ENCODE results near the gene GUCY2C.
A peak's percentile ranks its signal among the peaks of the same experiment; 100 is the strongest.

GUCY2C gene

DNA sequence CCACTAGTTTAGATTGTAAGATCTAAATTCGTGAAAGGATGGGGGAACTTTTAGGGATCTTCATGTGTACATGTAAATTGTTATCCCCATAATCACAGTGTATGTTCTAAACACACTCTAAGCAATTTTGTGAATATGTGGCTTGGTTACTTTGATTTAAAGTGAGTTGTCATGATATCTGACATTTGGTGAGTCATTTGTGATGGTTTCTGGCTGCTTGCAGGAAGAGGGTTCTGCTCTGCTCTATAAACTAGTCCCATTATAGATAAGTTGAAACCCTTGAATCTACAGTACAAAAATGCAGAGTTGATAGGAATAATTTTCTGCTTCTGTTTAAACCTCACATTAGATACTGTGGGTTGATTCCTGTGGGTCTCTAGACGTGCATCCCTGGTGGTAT, 14.8 kb downstream of the GUCY2C start:
- DNase-seq = no peak

DNA sequence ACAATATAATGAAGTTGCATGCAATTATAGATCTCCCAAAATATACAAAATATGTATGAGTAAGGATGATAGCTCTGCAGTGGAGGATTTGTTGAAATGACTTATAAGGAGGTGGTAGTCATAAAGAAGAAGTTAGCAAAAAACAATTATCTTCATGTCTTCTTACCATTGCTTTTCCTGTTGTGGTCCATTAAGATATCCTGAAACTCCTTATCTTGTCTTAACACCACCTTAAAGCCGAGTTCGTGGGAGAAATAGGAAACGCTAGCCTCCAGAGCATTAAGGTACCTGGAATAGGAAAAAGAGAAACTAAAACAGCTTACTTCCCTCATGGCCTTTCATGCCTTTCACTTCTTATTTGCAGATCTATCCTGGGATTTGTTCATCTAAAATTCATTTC, 15.2 kb downstream of the GUCY2C start:
- DNase-seq = no peak

GRCh38 chr12:14678547-14679150, 17.8 kb downstream of the GUCY2C start:
- no peak for DNase-seq

GRCh38 chr12:14668591-14668990, 27.8 kb downstream of the GUCY2C start:
- DNase-seq = no peak

GRCh38 chr12:14665354-14666348, 30.7 kb downstream of the GUCY2C start:
- no peak for DNase-seq

DNA sequence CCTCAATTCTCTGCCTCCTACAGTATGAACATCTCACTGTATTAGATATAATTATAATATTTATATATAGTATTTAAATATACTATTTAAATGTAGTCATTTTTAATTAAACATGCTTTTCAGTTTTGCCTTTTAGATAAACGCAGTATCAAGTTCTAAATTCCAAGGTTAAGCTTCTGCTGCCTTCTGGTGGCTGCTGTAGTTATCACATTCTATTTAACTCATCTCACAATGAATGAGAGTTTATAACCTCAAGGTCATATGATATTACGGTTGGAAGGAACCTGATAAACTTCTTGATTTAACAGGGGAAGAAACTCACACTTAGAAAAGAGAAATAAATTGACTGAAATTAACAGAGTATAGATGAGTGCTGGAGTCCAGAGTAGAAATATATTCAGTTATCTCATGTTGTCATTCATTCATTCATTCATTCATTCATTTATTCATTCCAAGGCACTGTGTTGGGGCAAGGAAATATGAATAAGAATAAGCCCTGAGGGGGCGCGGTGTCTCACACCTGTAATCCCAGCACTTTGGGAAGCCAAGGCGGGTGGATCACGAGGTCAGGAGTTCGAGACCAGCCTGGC, 31.9 kb downstream of the GUCY2C start:
- DNase-seq = no peak

DNA sequence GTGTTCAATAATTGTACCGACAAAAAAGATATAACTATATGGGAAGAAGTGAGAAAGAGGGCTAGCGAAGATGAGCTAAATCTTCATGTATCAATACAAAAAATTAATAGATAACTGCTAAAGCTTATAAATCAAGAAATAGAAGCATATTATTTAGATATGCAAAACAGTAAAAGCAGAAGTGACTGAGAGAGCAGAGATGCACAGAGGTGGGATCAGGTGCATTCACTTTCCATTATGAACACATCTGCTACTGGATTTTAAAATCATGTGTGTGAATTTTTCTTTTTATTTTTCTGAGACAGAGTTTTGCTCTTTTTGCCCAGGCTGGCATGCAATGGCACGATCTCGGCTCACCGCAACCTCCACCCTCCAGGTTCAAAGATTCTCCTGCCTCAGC, 33.4 kb downstream of the GUCY2C start:
- no peak for DNase-seq

DNA sequence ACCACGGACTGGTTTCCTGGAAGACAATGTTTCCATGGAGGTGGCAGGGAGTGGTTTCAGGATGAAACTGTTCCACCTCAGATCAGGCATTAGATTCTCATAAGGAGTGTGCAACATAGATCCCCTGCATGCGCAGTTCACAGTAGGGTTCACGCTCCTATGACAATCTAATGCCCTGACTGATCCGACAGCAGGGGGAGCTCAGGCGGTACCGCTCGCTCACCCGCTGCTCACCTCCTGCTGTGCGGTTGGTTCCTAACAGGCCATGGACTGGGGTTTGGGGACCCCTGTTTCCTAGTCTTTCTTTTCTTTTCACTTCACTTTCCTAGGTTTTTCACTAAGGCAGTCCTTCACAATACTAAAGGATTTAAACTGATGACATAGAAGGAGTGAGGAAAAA, 39.6 kb downstream of the GUCY2C start:
- no peak for DNase-seq

GRCh38 chr12:14655284-14655683, 41.1 kb downstream of the GUCY2C start:
- no peak for DNase-seq

DNA sequence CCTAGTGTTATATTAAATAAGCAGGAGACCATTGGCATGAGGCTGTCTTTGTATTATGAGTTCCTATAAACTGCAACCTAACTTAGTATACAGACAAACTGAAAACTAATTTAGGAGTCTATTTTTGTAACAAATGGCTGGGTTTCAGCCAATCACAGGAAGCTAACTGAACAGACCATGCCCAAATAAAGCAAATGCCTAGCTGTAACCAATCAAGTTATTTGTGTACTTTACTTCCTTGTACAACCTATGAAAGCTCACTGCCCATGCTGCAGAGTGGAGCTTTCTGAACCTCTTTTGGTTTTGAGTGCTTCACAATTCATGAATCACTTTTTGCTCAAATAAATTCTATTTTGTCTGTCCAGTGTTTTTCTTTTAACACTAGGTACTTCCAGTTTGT, 41.6 kb downstream of the GUCY2C start:
- DNase-seq = no peak

DNA sequence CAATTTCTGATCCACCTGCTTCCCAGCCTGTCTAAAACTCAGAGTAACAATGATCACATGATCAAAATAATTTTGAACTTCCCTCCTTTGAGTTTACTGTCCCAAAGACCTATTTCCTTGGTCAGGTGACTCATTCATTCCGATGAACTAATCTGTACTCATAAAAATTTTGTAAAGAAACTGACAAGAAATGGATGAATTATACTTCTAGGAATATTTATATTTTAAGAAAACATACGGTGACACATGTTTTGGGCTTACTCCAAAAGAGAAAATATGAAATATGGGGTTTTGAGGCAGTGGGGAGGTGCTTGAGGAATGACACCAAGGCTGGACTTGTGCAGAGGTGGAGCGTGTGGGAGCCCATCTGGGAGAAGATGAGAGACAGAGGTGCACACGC, 42.0 kb downstream of the GUCY2C start:
- no peak for DNase-seq

GRCh38 chr12:14652483-14652882, 43.9 kb downstream of the GUCY2C start:
- DNase-seq = no peak

DNA sequence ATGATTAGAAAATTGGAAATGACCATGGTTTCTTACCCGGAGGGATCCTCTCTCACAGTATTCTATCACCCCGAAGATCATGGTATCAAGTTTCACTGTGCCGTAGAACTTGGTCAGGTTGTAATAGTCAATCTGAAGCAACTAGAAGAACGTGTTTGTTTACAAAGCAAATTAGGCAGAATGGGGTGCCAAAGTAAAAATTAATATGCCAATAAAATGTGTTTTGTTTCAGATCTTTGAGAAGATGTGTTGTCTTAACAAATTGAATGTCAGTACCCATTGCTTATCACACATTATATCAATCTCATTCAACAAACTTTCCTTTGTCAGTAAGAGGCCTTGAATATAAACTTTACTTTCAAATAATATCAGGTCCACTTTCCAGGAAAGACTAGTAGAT, 45.0 kb downstream of the GUCY2C start:
- no peak for DNase-seq

- no peak for DNase-seq
Measured at GRCh38 chr12:14650789-14651188, 45.6 kb downstream of the GUCY2C start.

GRCh38 chr12:14647028-14647750, 49.2 kb downstream of the GUCY2C start:
- no peak for DNase-seq

DNA sequence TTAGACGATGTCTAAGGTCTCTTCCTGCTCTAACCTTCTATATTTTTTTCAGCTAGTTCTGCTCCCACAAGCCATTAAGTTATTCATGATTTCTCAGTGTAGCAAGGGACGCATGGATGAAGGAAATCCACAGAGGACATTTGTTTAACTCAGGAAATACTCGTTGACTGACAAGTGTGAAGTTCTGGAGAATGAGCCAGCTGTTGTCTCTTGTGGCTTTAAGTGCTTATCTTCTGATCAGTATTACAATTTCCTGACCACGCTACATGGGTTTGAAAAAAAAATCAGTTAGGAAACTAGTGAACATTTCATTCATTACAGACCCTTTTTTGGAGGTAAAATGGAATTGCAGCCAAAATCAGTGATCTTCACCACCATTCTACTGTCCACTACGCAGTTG, 53.1 kb downstream of the GUCY2C start:
- DNase-seq = no peak

DNA sequence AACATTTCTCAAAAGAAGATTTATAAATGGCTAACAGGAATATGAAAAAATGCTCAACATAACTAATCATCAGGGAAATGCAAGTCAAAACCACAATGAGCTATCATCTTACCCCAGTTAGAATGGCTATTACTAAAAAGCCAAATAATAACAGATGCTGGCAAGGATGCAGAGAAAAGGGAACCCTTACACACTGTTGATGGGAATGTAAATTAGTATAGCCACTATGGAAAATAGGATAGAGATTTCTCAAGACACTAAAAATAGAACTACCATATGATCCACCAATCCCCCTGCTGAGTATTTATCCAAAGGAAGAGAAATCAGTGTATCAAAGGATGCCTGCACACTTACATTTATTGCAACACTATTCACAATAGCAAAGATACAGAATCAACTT, 58.3 kb downstream of the GUCY2C start:
- no peak for DNase-seq

DNA sequence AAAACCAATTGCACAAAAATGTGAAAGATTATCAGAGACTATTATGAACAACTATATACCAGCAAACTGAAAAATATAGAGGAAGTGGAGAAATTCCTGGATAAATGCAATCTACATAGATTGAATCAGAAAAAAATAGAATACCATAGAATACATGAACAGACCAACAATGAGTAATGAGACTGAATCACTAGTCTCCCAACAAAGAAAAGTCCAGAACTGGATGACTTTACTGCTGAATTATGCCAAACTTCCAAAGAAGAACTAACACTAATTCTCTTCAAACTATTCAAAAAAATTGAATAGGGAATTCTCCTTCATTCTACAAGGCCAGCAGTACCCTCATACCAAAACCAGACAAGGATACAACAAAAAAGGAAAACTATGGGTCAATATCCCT, 60.6 kb downstream of the GUCY2C start:
- no peak for DNase-seq

- no peak for DNase-seq
Measured at GRCh38 chr12:14630793-14631192, 65.6 kb downstream of the GUCY2C start.

DNA sequence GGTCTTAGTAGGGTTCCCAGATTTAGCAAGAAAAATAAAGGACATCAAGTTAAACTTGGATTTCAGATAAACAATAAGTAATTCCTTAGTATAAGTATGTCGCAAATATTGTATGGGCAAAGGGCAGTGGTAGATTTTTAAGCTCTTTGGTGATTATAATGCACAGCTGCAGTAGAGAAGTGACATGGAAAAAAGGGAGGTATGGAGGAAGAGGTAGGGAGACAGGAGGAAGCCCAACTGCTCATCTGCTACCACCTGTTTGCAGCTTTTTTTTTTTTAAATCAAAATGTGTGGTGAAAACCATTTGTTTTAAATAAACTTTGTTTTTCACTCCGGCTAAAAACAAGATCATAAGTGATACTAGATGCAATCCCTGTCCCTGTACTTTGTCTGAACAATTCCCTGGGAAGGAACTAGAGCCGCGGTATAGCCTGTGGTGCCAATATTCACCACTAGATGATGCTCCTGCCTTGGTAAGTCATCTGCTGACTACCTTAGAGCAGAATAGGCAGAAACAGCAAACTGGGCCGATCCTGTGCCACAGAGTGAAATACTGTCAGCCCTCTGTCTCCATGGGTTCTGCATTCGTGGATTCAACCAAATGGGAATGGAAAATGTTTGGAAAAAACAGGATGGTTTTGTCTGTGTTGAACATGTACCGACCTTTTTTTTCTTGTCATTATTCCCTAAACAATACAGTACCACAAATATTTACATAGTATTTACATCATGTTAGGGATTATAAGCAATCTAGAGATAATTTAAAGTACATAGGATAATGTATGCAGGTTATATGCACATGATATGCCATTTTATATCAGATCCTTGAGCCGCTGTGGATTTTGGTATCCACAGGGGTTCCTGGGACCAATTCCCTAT, 66.3 kb downstream of the GUCY2C start:
- peak; percentile 41 for DNase-seq

DNA sequence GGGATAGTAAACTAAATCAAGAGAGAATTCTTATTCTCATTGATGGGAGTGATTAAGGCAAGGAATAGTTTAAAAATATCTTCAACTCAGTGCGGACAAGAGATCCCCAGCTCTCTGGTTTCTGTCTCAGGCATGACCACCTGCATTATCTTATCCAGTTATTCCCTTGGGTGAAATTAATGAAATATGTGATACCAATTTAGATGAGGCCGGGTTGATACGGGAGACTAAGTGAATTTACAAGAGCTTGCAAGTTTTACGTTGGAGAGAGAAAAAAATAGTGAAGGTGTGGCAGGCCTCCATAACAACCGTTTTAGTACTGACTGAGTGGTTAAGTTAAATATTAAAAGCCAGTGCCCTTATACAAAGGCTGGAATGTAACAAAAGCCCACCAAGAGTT, 67.6 kb downstream of the GUCY2C start:
- no peak for DNase-seq

DNA sequence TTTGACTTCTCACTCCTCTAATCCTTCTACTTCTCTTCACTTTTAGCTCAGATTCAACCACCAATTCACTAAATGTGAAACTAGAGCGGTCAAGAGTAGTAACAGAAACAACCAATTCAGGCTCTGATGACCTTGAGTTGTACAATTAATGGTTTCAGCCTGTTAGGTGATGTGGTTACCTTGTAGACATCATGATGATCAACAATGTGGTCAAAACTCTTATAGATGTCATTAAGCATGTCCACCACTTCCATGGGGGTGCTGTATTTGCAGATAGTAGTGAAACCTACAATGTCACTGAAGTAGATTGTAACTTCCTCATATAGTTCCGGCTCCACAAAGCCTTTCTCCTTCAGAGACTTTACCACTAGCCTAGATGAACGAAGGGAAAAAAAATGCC, 74.6 kb downstream of the GUCY2C start:
- no peak for DNase-seq
